Activated T-cell treated with anti-CD3 and anti-CD28 coated beads, Interleukin-2, amount 50 U/mL, for 4 hours (primary cell): ENCODE results near the gene NCAM1. TPM values are rescaled to one million over a fixed set of nuclear protein-coding genes. Genes with fewer than 3 reads are reported as not detected.

ENCODE experiments used
- ATAC-seq, 2 donors: fragments of 200-7000 bp; cut with Tn5 transposase; one replicate each; pipeline ENCODE4 v1.10.0; 2021
- DNase-seq: peaks from one replicate; pipeline ENCODE4 v3.0.0-alpha.2; 2020
- H3K27me3 Mint-ChIP-seq: one replicate; pipeline ENCODE4 v1.8.0; 2021; ENCODE audit warnings: low read depth, mixed read lengths
- H3K36me3 Mint-ChIP-seq: one replicate; pipeline ENCODE4 v1.8.0; 2022; ENCODE audit warnings: mixed read lengths; ENCODE audit not compliant: insufficient read depth
- H3K4me1 Mint-ChIP-seq: one replicate; pipeline ENCODE4 v1.8.0; 2021; ENCODE audit warnings: low read depth, mixed read lengths
- H3K4me3 Mint-ChIP-seq: one replicate; pipeline ENCODE4 v1.8.0; 2021; ENCODE audit warnings: mild to moderate bottlenecking, moderate library complexity, mixed read lengths
- H3K9me3 Mint-ChIP-seq: one replicate; pipeline ENCODE4 v1.8.0; 2021; ENCODE audit warnings: mixed read lengths
- total RNA-seq, 3 donors: library from RNA; stranded (reverse); gene quantifications; one replicate each; pipeline ENCODE4 v1.2.1, GENCODE V29; 2021

The NCAM1 gene
- total RNA-seq, 3 donors from 2014 or later: 0.34 to 0.73 (median 0.57) TPM

- Mint-ChIP-seq H3K36me3 (no peaks in the 10 kb centered on the region), H3K27me3 (peaks cover 5% of the 10 kb centered on the region), H3K9me3 (peaks cover 16% of the 10 kb centered on the region), H3K4me1 (no peaks in the 10 kb centered on the region), H3K4me3 (no peak overlapping the region)
- DNase-seq (no peak), ATAC-seq (no peak)
Observed at GRCh38 chr11:112983887-112984286, 22.7 kb downstream of the NCAM1 start.

DNA sequence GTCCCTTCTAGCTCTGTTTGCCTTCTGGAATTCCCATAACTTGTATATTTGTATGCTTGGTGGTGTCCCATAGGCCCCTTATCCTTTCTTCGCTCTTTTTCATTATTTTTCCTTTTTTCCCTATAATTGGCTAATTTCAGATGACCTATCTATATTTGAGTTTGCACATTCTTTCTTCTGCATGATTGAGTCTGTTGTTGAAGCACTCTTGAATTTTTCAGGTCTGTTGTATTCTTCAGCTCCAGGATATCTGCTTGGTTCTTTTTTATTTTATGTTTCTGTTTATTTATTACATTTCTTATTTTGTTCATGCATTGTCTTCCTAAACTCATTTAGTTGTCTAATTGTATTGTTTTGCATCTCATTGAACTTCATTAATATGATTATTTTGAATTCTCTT lies 28.0 kb downstream of the NCAM1 start:
- Mint-ChIP-seq H3K4me1 (no peaks in the 10 kb centered on the region), H3K9me3 (peaks cover 25% of the 10 kb centered on the region), H3K36me3 (no peaks in the 10 kb centered on the region), H3K27me3 (peaks cover 7% of the 10 kb centered on the region), H3K4me3 (no peak overlapping the region)
- no peak for DNase-seq
- no peak for ATAC-seq

GRCh38 chr11:112993808-112994207 lies 32.6 kb downstream of the NCAM1 start:
- peaks cover 13% of the 10 kb centered on the region for H3K9me3 Mint-ChIP-seq
- H3K36me3 Mint-ChIP-seq: no peaks in the 10 kb centered on the region
- no peak overlapping the region for H3K4me3 Mint-ChIP-seq
- DNase-seq (no peak), ATAC-seq (no peak)
- H3K4me1 Mint-ChIP-seq: no peaks in the 10 kb centered on the region
- H3K27me3 Mint-ChIP-seq: peaks cover 7% of the 10 kb centered on the region

- peaks cover 6% of the 10 kb centered on the region for H3K27me3 Mint-ChIP-seq
- ATAC-seq: no peak
- no peaks in the 10 kb centered on the region for H3K9me3 Mint-ChIP-seq
- H3K36me3 Mint-ChIP-seq: no peaks in the 10 kb centered on the region
- no peaks in the 10 kb centered on the region for H3K4me1 Mint-ChIP-seq
- no peak overlapping the region for H3K4me3 Mint-ChIP-seq
- no peak for DNase-seq
Observed at GRCh38 chr11:112995423-112996090, 34.3 kb downstream of the NCAM1 start.

- Mint-ChIP-seq H3K4me3 (no peak overlapping the region), H3K36me3 (no peaks in the 10 kb centered on the region), H3K9me3 (no peaks in the 10 kb centered on the region), H3K4me1 (no peaks in the 10 kb centered on the region), H3K27me3 (peaks cover 6% of the 10 kb centered on the region)
- ATAC-seq (no peak), DNase-seq (no peak)
Observed at GRCh38 chr11:112996994-112997393, 35.8 kb downstream of the NCAM1 start.

DNA sequence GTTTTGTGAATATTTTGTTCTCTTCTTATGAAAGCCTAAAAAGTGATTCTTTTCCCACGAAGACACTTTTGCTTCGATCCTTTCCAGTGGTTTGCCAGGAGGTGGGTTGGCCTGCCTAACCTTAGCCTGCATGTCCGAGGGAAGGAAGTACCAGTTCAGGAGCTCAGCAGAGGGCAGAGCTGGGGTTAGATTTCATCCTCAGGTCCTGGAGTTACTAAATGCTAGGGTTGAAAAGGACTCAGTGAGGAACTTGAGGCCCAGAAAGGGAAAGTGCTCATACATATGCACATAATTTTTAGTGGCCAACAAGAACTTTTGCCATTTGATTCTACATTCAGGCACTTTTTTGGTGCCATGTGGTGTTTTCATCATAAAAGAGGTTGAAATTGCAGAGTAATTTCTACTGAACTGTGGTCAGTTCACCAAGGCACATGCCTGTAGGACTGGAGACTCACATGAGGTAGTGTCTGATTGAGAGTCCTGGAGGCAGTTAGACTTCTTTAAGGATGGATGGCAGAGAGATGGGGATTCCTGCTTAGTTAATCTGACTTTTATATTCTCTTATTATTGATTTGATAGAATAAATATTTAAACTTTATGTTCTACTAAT lies 36.7 kb downstream of the NCAM1 start:
- no peaks in the 10 kb centered on the region for H3K36me3 Mint-ChIP-seq
- H3K4me3 Mint-ChIP-seq: no peak overlapping the region
- no peaks in the 10 kb centered on the region for H3K9me3 Mint-ChIP-seq
- DNase-seq (no peak), ATAC-seq (no peak)
- no peaks in the 10 kb centered on the region for H3K4me1 Mint-ChIP-seq
- peaks cover 6% of the 10 kb centered on the region for H3K27me3 Mint-ChIP-seq

DNA sequence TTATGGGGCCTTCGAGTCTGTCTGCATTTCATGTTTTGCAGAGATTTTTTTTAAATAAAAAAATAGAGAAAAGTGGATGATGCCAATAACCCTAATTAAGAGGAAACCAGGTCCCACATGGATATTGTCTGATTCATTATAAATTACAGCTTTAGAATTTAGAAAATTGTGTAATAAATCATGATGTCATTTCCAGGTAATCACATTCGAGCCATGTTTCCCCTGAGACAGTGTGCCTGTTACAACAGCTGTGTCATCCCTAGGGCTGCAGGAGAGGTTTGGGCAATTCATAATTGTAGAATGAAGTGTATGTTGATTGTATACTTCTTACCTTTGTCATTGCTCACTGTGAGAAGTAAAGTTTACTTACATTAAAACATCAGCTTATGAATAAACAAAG lies 38.3 kb downstream of the NCAM1 start:
- no peaks in the 10 kb centered on the region for H3K36me3 Mint-ChIP-seq
- DNase-seq (no peak), ATAC-seq (no peak)
- H3K9me3 Mint-ChIP-seq: no peaks in the 10 kb centered on the region
- no peak overlapping the region for H3K4me3 Mint-ChIP-seq
- H3K4me1 Mint-ChIP-seq: no peaks in the 10 kb centered on the region
- peaks cover 6% of the 10 kb centered on the region for H3K27me3 Mint-ChIP-seq

DNA sequence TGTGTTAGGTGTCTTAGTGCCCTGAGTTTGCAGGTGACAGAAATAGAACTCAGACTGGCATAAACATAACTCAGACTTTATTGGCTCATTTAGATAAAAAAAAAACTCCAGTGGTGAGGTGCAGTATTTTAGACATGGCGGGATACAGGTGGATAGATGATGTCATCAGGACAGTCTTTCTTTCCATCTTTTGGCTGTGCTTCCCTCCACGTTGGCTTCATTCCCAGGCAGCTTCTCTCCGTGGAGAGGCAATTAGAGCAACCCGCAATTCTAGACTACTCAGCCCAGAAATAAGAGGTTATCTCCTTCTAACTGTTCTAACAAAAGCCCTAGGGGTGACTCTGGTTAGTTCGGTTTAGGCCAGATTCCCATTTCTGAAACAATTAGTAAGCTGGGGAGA lies 40.5 kb downstream of the NCAM1 start:
- Mint-ChIP-seq H3K9me3 (no peaks in the 10 kb centered on the region), H3K27me3 (peaks cover 2% of the 10 kb centered on the region), H3K36me3 (no peaks in the 10 kb centered on the region), H3K4me1 (no peaks in the 10 kb centered on the region), H3K4me3 (no peak overlapping the region)
- ATAC-seq: no peak
- DNase-seq: no peak

DNA sequence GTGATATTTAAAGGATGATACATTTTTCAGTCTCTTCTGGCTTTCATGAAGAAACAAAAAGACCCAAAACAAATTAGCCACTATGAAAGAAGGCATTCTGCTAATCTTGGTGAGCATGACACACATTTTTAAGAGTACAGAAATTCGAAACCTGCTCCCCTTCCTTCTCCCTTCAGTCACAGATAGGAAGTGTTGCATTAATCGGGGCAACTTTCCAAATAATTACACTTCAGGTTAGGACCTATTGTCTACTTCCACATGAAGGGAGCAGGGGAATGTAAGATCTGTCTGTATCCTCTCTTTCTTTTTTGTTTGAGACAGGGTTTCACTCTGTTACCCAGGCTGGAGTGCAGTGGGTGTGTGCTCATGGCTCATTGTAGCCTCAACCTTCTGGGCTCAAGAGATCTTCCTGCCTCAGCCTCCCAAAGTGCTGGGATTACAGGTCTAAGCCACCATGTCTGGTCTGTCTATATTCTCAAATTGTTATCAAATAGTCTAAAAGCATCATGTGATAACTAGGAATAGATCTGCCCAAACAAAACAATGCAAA lies 45.8 kb downstream of the NCAM1 start:
- Mint-ChIP-seq H3K4me3 (no peak overlapping the region), H3K27me3 (peaks cover 2% of the 10 kb centered on the region), H3K9me3 (no peaks in the 10 kb centered on the region), H3K36me3 (no peaks in the 10 kb centered on the region), H3K4me1 (no peaks in the 10 kb centered on the region)
- DNase-seq (no peak), ATAC-seq (no peak)

DNA sequence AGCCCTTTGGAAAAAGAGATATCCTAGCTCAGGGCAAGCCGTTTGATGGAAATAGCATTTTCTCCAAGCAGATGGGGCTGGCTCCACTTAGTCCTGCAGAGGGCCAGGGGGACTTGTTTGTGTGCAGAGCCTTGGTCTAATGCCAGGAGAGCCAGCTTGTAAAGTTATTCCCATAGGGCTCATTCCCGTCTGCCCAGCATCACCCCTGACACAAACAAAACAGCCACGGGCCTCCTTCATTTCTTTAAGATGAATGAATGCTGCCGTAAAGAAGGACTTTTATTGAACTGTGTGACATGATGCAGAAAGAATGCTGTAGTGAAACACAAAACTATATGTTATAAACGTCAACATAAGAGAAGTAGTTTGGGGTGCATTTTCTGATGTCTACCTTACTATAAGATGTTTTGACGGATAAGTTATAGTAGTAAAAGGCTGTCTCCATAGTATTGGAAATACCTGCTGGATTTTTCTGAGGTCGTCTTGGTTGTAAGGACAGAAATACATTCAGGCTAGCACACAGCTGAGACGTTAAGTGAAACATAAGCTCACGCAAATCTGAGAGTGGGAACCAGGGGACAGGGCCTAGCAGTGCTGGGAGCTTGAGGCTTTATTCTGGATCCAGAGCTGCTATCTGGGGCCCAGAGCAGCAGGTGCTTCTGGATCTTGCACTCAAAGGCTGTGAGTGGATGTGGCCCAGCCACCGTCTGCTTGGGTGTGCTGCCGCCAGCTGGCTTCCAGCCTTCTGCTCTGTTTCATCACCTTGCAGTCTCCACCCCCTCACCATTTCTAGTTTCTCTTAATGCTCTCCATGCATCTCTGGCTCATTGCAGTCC lies 53.3 kb downstream of the NCAM1 start:
- Mint-ChIP-seq H3K9me3 (no peaks in the 10 kb centered on the region), H3K4me1 (no peaks in the 10 kb centered on the region), H3K36me3 (no peaks in the 10 kb centered on the region), H3K27me3 (peaks cover 2% of the 10 kb centered on the region), H3K4me3 (no peak overlapping the region)
- DNase-seq: no peak
- no peak for ATAC-seq

- no peaks in the 10 kb centered on the region for H3K36me3 Mint-ChIP-seq
Observed at GRCh38 chr11:113015098-113015455, 53.9 kb downstream of the NCAM1 start.

DNA sequence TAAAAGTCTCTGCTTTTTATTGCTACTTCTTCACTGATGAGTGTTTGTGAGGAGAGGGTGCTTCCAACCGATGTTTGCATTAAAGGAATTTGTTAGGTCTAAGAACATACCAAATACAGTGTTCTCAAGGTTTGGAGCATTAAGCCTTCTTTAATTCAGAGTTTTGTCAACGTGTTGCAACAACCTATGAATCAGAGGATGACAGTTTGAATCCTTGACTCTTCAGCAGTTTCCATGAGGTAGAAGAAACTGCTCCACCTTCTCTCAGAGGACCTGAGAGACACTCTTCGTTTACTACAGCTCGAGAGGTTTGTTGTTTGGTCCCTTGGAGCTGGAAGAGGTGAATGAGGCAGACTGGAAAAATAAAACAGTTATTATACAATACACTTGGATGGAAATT lies 55.7 kb downstream of the NCAM1 start:
- Mint-ChIP-seq H3K36me3 (no peaks in the 10 kb centered on the region), H3K4me3 (no peak overlapping the region), H3K27me3 (no peaks in the 10 kb centered on the region), H3K9me3 (no peaks in the 10 kb centered on the region), H3K4me1 (no peaks in the 10 kb centered on the region)
- ATAC-seq (no peak), DNase-seq (no peak)

More at GRCh38 chr11:113015098-113015455, 53.9 kb downstream of the NCAM1 start:
- ATAC-seq (no peak), DNase-seq (no peak)
- Mint-ChIP-seq H3K9me3 (no peaks in the 10 kb centered on the region), H3K27me3 (no peaks in the 10 kb centered on the region), H3K4me1 (no peaks in the 10 kb centered on the region), H3K4me3 (no peak overlapping the region)

DNA sequence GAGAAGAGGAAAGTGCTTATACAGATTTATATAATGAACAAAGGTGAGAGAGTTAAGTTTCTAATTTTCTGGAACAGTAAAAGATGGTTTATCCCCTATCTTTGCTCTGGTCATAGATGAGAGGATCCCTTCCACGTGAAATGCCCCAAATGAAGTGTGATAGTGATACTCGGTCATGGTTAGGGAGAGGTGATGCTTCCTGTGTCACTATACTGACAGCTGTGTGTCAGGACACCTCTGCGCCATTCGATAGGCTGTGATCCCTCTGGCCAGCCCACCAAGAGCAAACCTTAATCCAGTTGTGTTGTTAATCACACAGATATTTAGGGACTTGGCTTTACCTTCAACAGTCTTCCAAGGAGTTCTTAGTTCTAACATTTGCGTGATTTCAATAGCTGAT lies 57.7 kb downstream of the NCAM1 start:
- Mint-ChIP-seq H3K9me3 (no peaks in the 10 kb centered on the region), H3K36me3 (no peaks in the 10 kb centered on the region), H3K4me3 (no peak overlapping the region), H3K4me1 (no peaks in the 10 kb centered on the region), H3K27me3 (peaks cover 1% of the 10 kb centered on the region)
- DNase-seq (no peak), ATAC-seq (no peak)

- DNase-seq (no peak), ATAC-seq (no peak)
- Mint-ChIP-seq H3K36me3 (no peaks in the 10 kb centered on the region), H3K9me3 (no peaks in the 10 kb centered on the region), H3K4me3 (no peak overlapping the region), H3K4me1 (no peaks in the 10 kb centered on the region), H3K27me3 (peaks cover 2% of the 10 kb centered on the region)
Observed at GRCh38 chr11:113019711-113020110, 58.5 kb downstream of the NCAM1 start.
